Stomach (tissue), 9 donors: ENCODE measurements around the gene PARD3. TPM values are rescaled to one million over a fixed set of nuclear protein-coding genes. Genes with fewer than 3 reads are reported as not detected.

Experiments
- DNase-seq, 2 donors: peaks; one replicate each; pipeline versions ENCODE4 v3.0.0 to v3.0.0-alpha.2; 2013 to 2019
- H3K27ac ChIP-seq, 5 donors: fragments of 200-600 bp in 4 of 5; sonication (generic) in 4 of 5; one replicate each; pipeline ENCODE4 v1.5.1; 2013 to 2019; ENCODE audit warnings: mild to moderate bottlenecking in 1 of 5, moderate library complexity in 1 of 5
- H3K27me3 ChIP-seq, 3 donors: fragments of 200-600 bp; sonication (generic); one replicate each; pipeline ENCODE4 v1.5.1; 2017 to 2019; ENCODE audit warnings: mixed run types in 1 of 3
- H3K36me3 ChIP-seq, 4 donors: fragments of 200-600 bp; sonication (generic); 1 replicate in 3 of 4; 2 replicates in 1 of 4; pipeline ENCODE4 v1.5.1; 2016 to 2019
- H3K4me1 ChIP-seq, 4 donors: fragments of 200-600 bp; sonication (generic); one replicate each; pipeline ENCODE4 v1.5.1; 2016 to 2019
- H3K4me3 ChIP-seq, 4 donors: fragments of 200-600 bp; sonication (generic) in 3 of 4; one replicate each; pipeline ENCODE4 v1.5.1; 2016 to 2019; ENCODE audit warnings: mild to moderate bottlenecking in 1 of 4
- H3K9me3 ChIP-seq, 4 donors: fragments of 200-600 bp; sonication (generic); one replicate each; pipeline ENCODE4 v1.5.1; 2016 to 2019
- CTCF ChIP-seq, 7 experiments: fragments of 450-650 bp in 4 of 7; fragments of 200-600 bp in 3 of 7; sonication (generic) in 3 of 7; IDR thresholded peaks; one replicate each; pipeline ENCODE4 v1.5.1; 2016 to 2019; ENCODE audit warnings: antibody characterized with exemption in 7 of 7, control low read depth in 2 of 7, mild to moderate bottlenecking in 1 of 7
- EP300 ChIP-seq: sonication (generic); formaldehyde crosslinking; IDR thresholded peaks from one replicate; pipeline ENCODE4 v1.6.1; 2017; ENCODE audit warnings: antibody characterized with exemption
- POLR2A ChIP-seq, 4 donors: fragments of 450-650 bp; IDR thresholded peaks; one replicate each; pipeline ENCODE4 v1.6.1; 2016; ENCODE audit warnings: antibody characterized with exemption in 4 of 4, control low read depth in 2 of 4, mild to moderate bottlenecking in 1 of 4, moderate library complexity in 1 of 4
- POLR2AphosphoS5 ChIP-seq, 3 donors: sonication (generic); formaldehyde crosslinking; IDR thresholded peaks; one replicate each; pipeline ENCODE4 v1.6.1; 2016; ENCODE audit warnings: antibody characterized with exemption in 3 of 3
- WGBS, 5 donors: extraction: QIAGEN DNeasy Blood & Tissue Kit in 3 of 5; methylation state at CpG; one replicate each; pipeline versions ENCODE4 v1.1.5 to v1.1.7; 2013 to 2018; 5-methylcytosine and 5-hydroxymethylcytosine counted together
- intact Hi-C: fragments of 100-400 bp; cut with DNase I; formaldehyde crosslinking; loops from one replicate; pipeline ENCODE4 v1.15.1; 2023; ENCODE audit warnings: low total_unique reads
- polyA plus RNA-seq, 3 donors: library from polyadenylated mRNA; stranded (reverse); fragments of 200-250 nt; gene quantifications; one replicate each; pipeline ENCODE4 v1.2.3, GENCODE V29; 2013
- total RNA-seq, 5 donors: library from RNA; depleted of rRNA; stranded (reverse); fragments of >200 nt; gene quantifications; one replicate each; pipeline versions ENCODE4 v1.1.0 to v1.2.3, GENCODE V29; 2014 to 2016
- donor health status: healthy with polysubstance abuse.
- donor health status: Bipolar disorder and iron deficiency.
- donor health status: healthy.

The PARD3 gene
- total and polyA plus RNA-seq, 8 donors, result 13.7 to 118 (median 31.8) TPM

DNA sequence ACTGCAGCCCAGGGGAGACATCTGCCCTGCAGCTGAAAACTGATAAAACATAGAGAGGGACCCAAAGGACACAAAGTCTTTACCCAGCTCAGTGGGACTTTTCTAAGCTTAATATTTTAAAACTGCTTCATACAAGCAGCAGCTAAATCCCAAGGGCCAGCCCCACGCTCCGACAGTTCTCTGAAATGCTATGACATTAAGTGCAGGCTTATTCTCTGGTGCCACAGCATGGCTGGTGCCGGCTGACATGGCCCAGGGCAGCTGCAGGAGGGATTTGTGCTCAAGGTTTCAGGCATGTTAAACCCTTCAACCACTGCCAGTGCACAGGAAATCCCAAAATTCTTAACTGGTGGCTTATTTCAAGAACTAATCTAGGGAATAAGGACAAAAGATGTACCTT lies 170.9 kb downstream of the PARD3 start:
- no peaks in the 10 kb centered on the region for H3K9me3 ChIP-seq
- WGBS, 5 donors, result 78 to 95% (median 90%) methylated on average over 3 of the region's 3 CpGs
- H3K4me3 ChIP-seq, result no peak overlapping the region
- H3K27me3 ChIP-seq, result no peaks in the 10 kb centered on the region
- H3K27ac ChIP-seq, result no peak overlapping the region
- DNase-seq, result no peak
- H3K4me1 ChIP-seq, result peaks cover 0 to 26% (median 10%) of the 10 kb centered on the region in 4 donors
- intact Hi-C loops, result loop anchor here (10.0 kb wide), 1 partner anchor 1319 kb away; no protein-coding TSS in a partner anchor
- TF ChIP-seq EP300 (no peak), CTCF (IDR thresholded peaks at IDR 0.05) (no peak)
- H3K36me3 ChIP-seq, result no peaks in the 10 kb centered on the region

DNA sequence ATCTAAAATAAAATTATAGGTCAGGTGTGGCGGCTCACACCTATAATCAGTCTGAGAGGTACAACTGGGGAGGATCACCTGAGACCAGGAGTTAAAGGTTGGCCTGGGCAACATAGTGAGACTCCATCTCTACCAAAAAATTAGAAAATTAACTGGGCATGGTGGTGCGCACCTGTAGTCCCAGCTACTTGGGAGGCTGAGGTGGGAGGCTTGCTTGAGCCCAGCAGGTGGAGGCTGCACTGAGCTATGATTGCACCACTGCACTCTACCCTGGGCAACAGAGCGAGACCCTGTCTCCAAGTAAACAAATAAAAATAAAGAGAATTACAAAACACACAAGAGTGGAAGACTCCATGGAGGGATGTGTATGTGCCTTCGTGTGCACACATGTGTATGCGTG lies 171.5 kb downstream of the PARD3 start:
- peaks cover 0 to 31% (median 10%) of the 10 kb centered on the region in 4 donors for H3K4me1 ChIP-seq
- H3K4me3 ChIP-seq, result no peak overlapping the region
- no peak for DNase-seq
- WGBS, 5 donors, result 90 to 99% (median 98%) methylated on average over 5 of the region's 5 CpGs
- intact Hi-C loops, result loop anchor here (10.0 kb wide), 1 partner anchor 1319 kb away; no protein-coding TSS in a partner anchor
- H3K27me3 ChIP-seq, result no peaks in the 10 kb centered on the region
- H3K27ac ChIP-seq, result no peak overlapping the region
- TF ChIP-seq CTCF (IDR thresholded peaks at IDR 0.05) (no peak), POLR2AphosphoS5 (IDR thresholded peaks at IDR 0.05) (no peak), EP300 (no peak), POLR2A (IDR thresholded peaks at IDR 0.05) (no peak)
- H3K9me3 ChIP-seq, result no peaks in the 10 kb centered on the region
- no peaks in the 10 kb centered on the region for H3K36me3 ChIP-seq

DNA sequence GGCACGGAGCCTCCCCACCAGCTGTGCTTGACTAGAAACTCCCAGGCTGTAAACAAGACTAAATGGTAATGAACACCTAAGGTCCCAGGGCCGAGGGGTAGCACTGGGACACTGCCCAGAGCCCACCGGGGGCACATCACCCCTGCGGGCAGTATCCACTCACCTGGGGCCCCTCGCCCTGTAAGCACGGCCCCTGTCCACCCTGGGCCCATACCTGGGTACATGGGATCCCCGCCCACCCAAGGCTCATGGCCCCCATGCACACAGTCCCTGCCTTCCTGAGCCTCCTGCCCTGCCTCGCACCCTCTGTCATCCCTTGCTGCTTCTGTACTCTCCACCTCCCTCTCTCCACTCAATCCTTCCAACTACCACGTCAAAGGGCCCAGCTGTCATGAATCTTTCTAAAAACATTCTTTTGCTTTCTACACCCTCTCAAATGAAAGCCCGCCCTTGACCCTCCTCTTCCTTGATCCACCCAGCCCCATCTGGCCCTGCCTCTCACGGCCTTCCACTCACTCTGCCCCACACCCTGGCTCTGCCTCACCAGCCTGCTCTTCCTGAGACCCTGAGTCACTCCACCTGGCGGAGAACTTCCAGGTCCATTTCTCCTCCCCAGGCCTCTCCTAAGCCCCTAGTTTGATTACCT lies 173.1 kb downstream of the PARD3 start:
- Histone ChIP-seq H3K27me3 (no peaks in the 10 kb centered on the region), H3K9me3 (no peaks in the 10 kb centered on the region), H3K27ac (no peak overlapping the region), H3K4me3 (no peak overlapping the region), H3K4me1 (peaks cover 6 to 35% (median 20%) of the 10 kb centered on the region in 4 donors), H3K36me3 (no peaks in the 10 kb centered on the region)
- intact Hi-C loops, result loop anchor here (10.0 kb wide), 1 partner anchor 1317 kb away; no protein-coding TSS in a partner anchor
- TF ChIP-seq CTCF (IDR thresholded peaks at IDR 0.05) (no peak), POLR2AphosphoS5 (IDR thresholded peaks at IDR 0.05) (no peak), EP300 (no peak), POLR2A (IDR thresholded peaks at IDR 0.05) (no peak)
- DNase-seq, result no peak
- 86 to 98% (median 92%) methylated on average over 10 to 12 of the region's 12 CpGs for WGBS, 5 donors

DNA sequence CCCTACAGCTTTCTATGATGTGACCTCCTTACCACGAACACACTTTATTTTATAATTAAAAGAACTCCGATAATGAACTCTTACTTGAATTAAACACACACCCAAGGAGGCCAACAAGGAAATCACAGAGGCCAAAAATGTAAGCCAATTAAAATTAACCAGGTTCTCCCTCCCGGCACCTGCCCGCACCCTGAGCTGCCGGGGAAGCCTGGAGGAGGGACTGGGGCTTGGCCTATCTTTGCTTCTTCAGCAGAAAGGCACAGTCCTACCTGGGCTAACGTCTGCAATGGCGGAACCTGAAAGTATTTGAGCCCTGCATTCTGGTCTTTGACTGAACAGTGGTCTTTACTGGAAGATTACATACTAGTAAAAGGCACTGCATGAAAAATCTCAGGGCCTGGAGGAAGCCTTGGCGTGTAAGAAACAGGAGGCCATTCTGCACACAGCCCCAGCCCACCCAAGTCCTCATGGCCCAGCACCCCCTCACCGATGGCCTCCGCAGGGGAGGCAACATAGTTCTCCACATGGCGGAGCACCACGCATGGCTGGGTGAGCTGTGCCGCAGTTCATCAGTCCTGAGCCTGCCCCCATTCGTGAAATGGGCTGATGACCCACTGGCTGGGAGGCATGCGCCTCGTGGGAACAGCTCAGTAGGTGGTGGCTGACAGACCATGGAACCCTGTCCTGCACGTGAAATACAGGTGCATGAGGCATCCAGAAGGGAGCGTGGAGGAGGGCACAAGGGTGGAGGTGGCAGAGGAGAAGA lies 173.8 kb downstream of the PARD3 start:
- Histone ChIP-seq H3K27me3 (no peaks in the 10 kb centered on the region), H3K27ac (no peak overlapping the region), H3K9me3 (no peaks in the 10 kb centered on the region), H3K4me3 (no peak overlapping the region), H3K4me1 (peaks cover 6 to 42% (median 22%) of the 10 kb centered on the region in 4 donors), H3K36me3 (no peaks in the 10 kb centered on the region)
- no peak for DNase-seq
- WGBS, 5 donors, result 73 to 84% (median 81%) methylated on average over 14 to 18 of the region's 18 CpGs
- no peak for TF ChIP-seq CTCF (IDR thresholded peaks at IDR 0.05)
- no peak for TF ChIP-seq EP300
- no peak for TF ChIP-seq POLR2AphosphoS5 (IDR thresholded peaks at IDR 0.05)
- TF ChIP-seq POLR2A (IDR thresholded peaks at IDR 0.05), result no peak
- intact Hi-C loops, result loop anchor here (10.0 kb wide), 1 partner anchor 1317 kb away; no protein-coding TSS in a partner anchor
